Measurements from ENCODE around the gene FLYWCH1.

- no peak for TF ChIP-seq EZH2 (IDR thresholded peaks at IDR 0.05; ENCODE audit: borderline replicate concordance, insufficient read depth, low read depth, low read length, poor library complexity, severe bottlenecking)
- TF ChIP-seq, protein P1, sequence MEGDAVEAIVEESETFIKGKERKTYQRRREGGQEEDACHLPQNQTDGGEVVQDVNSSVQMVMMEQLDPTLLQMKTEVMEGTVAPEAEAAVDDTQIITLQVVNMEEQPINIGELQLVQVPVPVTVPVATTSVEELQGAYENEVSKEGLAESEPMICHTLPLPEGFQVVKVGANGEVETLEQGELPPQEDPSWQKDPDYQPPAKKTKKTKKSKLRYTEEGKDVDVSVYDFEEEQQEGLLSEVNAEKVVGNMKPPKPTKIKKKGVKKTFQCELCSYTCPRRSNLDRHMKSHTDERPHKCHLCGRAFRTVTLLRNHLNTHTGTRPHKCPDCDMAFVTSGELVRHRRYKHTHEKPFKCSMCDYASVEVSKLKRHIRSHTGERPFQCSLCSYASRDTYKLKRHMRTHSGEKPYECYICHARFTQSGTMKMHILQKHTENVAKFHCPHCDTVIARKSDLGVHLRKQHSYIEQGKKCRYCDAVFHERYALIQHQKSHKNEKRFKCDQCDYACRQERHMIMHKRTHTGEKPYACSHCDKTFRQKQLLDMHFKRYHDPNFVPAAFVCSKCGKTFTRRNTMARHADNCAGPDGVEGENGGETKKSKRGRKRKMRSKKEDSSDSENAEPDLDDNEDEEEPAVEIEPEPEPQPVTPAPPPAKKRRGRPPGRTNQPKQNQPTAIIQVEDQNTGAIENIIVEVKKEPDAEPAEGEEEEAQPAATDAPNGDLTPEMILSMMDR (IDR thresholded peaks at IDR 0.05), result no peak
Observed at GRCh38 chr16:2985893-2986355, 74.2 kb downstream of the FLYWCH1 start.

Data from B cell (primary cell).